Activated CD4-positive, alpha-beta memory T cell treated with anti-CD3 and anti-CD28 coated beads for 36 hours (primary cell): Measurements from ENCODE around the gene FARS2. TPM values are rescaled to one million over a fixed set of nuclear protein-coding genes. Genes with fewer than 3 reads are reported as not detected.

Source experiments
- CTCF ChIA-PET: fragments of 350-600 bp; sonication (Branson Sonifier 250); formaldehyde crosslinking; loops from one replicate; lab custom pipeline; 2021; ENCODE audit warnings: antibody characterized with exemption, inconsistent platforms; lab: Charles Lee
- POLR2A ChIA-PET: fragments of 350-600 bp; sonication (Branson Sonifier 250); formaldehyde crosslinking; loops from one replicate; lab custom pipeline; 2021; ENCODE audit warnings: antibody characterized with exemption; lab: Charles Lee
- DNase-seq: peaks from one replicate; pipeline ENCODE4 v3.0.0-alpha.2; 2020
- H3K27ac Mint-ChIP-seq: one replicate; pipeline ENCODE4 v1.8.0; 2021; ENCODE audit warnings: mixed read lengths
- H3K27me3 Mint-ChIP-seq: one replicate; pipeline ENCODE4 v1.8.0; 2021; ENCODE audit warnings: mixed read lengths
- H3K36me3 Mint-ChIP-seq: one replicate; pipeline ENCODE4 v1.8.0; 2021; ENCODE audit warnings: mixed read lengths
- H3K4me1 Mint-ChIP-seq: one replicate; pipeline ENCODE4 v1.8.0; 2021; ENCODE audit warnings: low read depth, mixed read lengths
- H3K4me3 Mint-ChIP-seq: one replicate; pipeline ENCODE4 v1.8.0; 2021; ENCODE audit warnings: mild to moderate bottlenecking, mixed read lengths
- H3K9me3 Mint-ChIP-seq: one replicate; pipeline ENCODE4 v1.8.0; 2021; ENCODE audit warnings: mixed read lengths
- intact Hi-C: fragments of 100-400 bp; cut with micrococcal nuclease; formaldehyde crosslinking; loops from one replicate; pipeline ENCODE4 v1.15.1; 2023
- total RNA-seq, 2 experiments: library from RNA; stranded (reverse); gene quantifications; one replicate each; pipeline ENCODE4 v1.2.3, GENCODE V29; 2021

FARS2 gene
- total RNA-seq, 2 experiments from 2014 or later = 22.7 to 23.7 TPM

GRCh38 chr6:5231289-5231688 lies 30.0 kb upstream of the FARS2 start:
- H3K9me3 Mint-ChIP-seq = no peaks in the 10 kb centered on the region
- H3K4me3 Mint-ChIP-seq = no peak overlapping the region
- peaks cover 13% of the 10 kb centered on the region for H3K36me3 Mint-ChIP-seq
- H3K4me1 Mint-ChIP-seq = peaks cover 13% of the 10 kb centered on the region
- ChIA-PET POLR2A (no interaction called here), CTCF (interaction anchor here (0.7 kb wide), 1 partner anchor 72 kb away, joined by 3 read pairs; no protein-coding TSS in a partner anchor)
- no peaks in the 10 kb centered on the region for H3K27me3 Mint-ChIP-seq
- DNase-seq = no peak
- H3K27ac Mint-ChIP-seq = no peak overlapping the region
- intact Hi-C loops = no loop called here

- ChIA-PET POLR2A (no interaction called here), CTCF (no interaction called here)
- Mint-ChIP-seq H3K4me1 (peaks cover 13% of the 10 kb centered on the region), H3K27ac (no peak overlapping the region), H3K4me3 (no peak overlapping the region), H3K27me3 (no peaks in the 10 kb centered on the region), H3K36me3 (peaks cover 7% of the 10 kb centered on the region), H3K9me3 (no peaks in the 10 kb centered on the region)
- intact Hi-C loops = no loop called here
- DNase-seq = no peak
These were observed 26.4 kb upstream of the FARS2 start for GRCh38 chr6:5234874-5235273.

GRCh38 chr6:5235830-5236229 lies 25.5 kb upstream of the FARS2 start:
- Mint-ChIP-seq H3K9me3 (no peaks in the 10 kb centered on the region), H3K4me3 (no peak overlapping the region), H3K4me1 (peaks cover 13% of the 10 kb centered on the region), H3K36me3 (peaks cover 10% of the 10 kb centered on the region), H3K27me3 (no peaks in the 10 kb centered on the region), H3K27ac (no peak overlapping the region)
- intact Hi-C loops = no loop called here
- ChIA-PET POLR2A (no interaction called here), CTCF (no interaction called here)
- no peak for DNase-seq

- POLR2A ChIA-PET = no interaction called here
- CTCF ChIA-PET = no interaction called here
- no peak for DNase-seq
- no peaks in the 10 kb centered on the region for H3K27me3 Mint-ChIP-seq
- H3K4me3 Mint-ChIP-seq = no peak overlapping the region
- intact Hi-C loops = no loop called here
- peaks cover 15% of the 10 kb centered on the region for H3K36me3 Mint-ChIP-seq
- no peaks in the 10 kb centered on the region for H3K9me3 Mint-ChIP-seq
- H3K4me1 Mint-ChIP-seq = peaks cover 7% of the 10 kb centered on the region
- no peak overlapping the region for H3K27ac Mint-ChIP-seq
These were observed 23.5 kb upstream of the FARS2 start for GRCh38 chr6:5237805-5238204.

GRCh38 chr6:5238336-5238735 lies 23.0 kb upstream of the FARS2 start:
- no peak overlapping the region for H3K27ac Mint-ChIP-seq
- H3K36me3 Mint-ChIP-seq = peaks cover 15% of the 10 kb centered on the region
- no peaks in the 10 kb centered on the region for H3K9me3 Mint-ChIP-seq
- H3K4me3 Mint-ChIP-seq = no peak overlapping the region
- ChIA-PET CTCF (no interaction called here), POLR2A (no interaction called here)
- H3K27me3 Mint-ChIP-seq = no peaks in the 10 kb centered on the region
- intact Hi-C loops = no loop called here
- peaks cover 3% of the 10 kb centered on the region for H3K4me1 Mint-ChIP-seq
- no peak for DNase-seq

GRCh38 chr6:5241252-5241651 lies 20.1 kb upstream of the FARS2 start:
- Mint-ChIP-seq H3K27ac (no peak overlapping the region), H3K27me3 (no peaks in the 10 kb centered on the region), H3K4me1 (no peaks in the 10 kb centered on the region), H3K4me3 (no peak overlapping the region), H3K36me3 (peaks cover 18% of the 10 kb centered on the region), H3K9me3 (no peaks in the 10 kb centered on the region)
- ChIA-PET POLR2A (interaction anchor here (0.6 kb wide), 1 partner anchor 46 kb away, joined by 3 read pairs; no protein-coding TSS in a partner anchor), CTCF (no interaction called here)
- DNase-seq = no peak
- intact Hi-C loops = no loop called here

GRCh38 chr6:5243069-5243468 lies 18.2 kb upstream of the FARS2 start:
- H3K36me3 Mint-ChIP-seq = peaks cover 15% of the 10 kb centered on the region
- H3K27ac Mint-ChIP-seq = no peak overlapping the region
- H3K27me3 Mint-ChIP-seq = no peaks in the 10 kb centered on the region
- H3K4me1 Mint-ChIP-seq = no peaks in the 10 kb centered on the region
- ChIA-PET POLR2A (no interaction called here), CTCF (interaction anchor here (0.7 to 1.5 kb wide), 2 partner anchors 21 to 28 kb away, joined by 3 read pairs; no protein-coding TSS in a partner anchor)
- no peak overlapping the region for H3K4me3 Mint-ChIP-seq
- intact Hi-C loops = no loop called here
- DNase-seq = no peak
- no peaks in the 10 kb centered on the region for H3K9me3 Mint-ChIP-seq

GRCh38 chr6:5246141-5247097 lies 14.9 kb upstream of the FARS2 start:
- no peak for DNase-seq
- Mint-ChIP-seq H3K9me3 (no peaks in the 10 kb centered on the region), H3K27me3 (no peaks in the 10 kb centered on the region), H3K4me1 (peaks cover 2% of the 10 kb centered on the region), H3K4me3 (no peak overlapping the region), H3K36me3 (peaks cover 15% of the 10 kb centered on the region), H3K27ac (no peak overlapping the region)
- CTCF ChIA-PET = no interaction called here
- POLR2A ChIA-PET = no interaction called here
- intact Hi-C loops = loop anchor here (5.0 kb wide), 1 partner anchor 34 kb away; no protein-coding TSS in a partner anchor

- POLR2A ChIA-PET = no interaction called here
- CTCF ChIA-PET = no interaction called here
- H3K4me1 Mint-ChIP-seq = peaks cover 2% of the 10 kb centered on the region
These were observed 14.1 kb upstream of the FARS2 start for GRCh38 chr6:5247201-5247600.

GRCh38 chr6:5248302-5249098 lies 12.8 kb upstream of the FARS2 start:
- no peak overlapping the region for H3K4me3 Mint-ChIP-seq
- no peaks in the 10 kb centered on the region for H3K27me3 Mint-ChIP-seq
- H3K27ac Mint-ChIP-seq = no peak overlapping the region
- no peaks in the 10 kb centered on the region for H3K9me3 Mint-ChIP-seq
- DNase-seq = no peak
- intact Hi-C loops = loop anchor here (5.0 kb wide), 1 partner anchor 36 kb away; no protein-coding TSS in a partner anchor
- ChIA-PET CTCF (interaction anchor here (0.6 kb wide), 1 partner anchor 8 kb away, joined by 4 read pairs; no protein-coding TSS in a partner anchor), POLR2A (interaction anchor here (0.7 kb wide), 1 partner anchor 53 kb away, joined by 3 read pairs; no protein-coding TSS in a partner anchor)
- peaks cover 2% of the 10 kb centered on the region for H3K4me1 Mint-ChIP-seq
- H3K36me3 Mint-ChIP-seq = peaks cover 27% of the 10 kb centered on the region

More at GRCh38 chr6:5247201-5247600, 14.1 kb upstream of the FARS2 start:
- Mint-ChIP-seq H3K27ac (no peak overlapping the region), H3K36me3 (peaks cover 19% of the 10 kb centered on the region), H3K4me3 (no peak overlapping the region), H3K9me3 (no peaks in the 10 kb centered on the region), H3K27me3 (no peaks in the 10 kb centered on the region)
- no peak for DNase-seq
- intact Hi-C loops = loop anchor here (5.0 kb wide), 1 partner anchor 35 kb away; no protein-coding TSS in a partner anchor

GRCh38 chr6:5249451-5250122 lies 11.7 kb upstream of the FARS2 start:
- H3K4me1 Mint-ChIP-seq = peaks cover 2% of the 10 kb centered on the region
- ChIA-PET POLR2A (no interaction called here), CTCF (no interaction called here)
- H3K27ac Mint-ChIP-seq = no peak overlapping the region
- H3K4me3 Mint-ChIP-seq = no peak overlapping the region
- no peak for DNase-seq
- no peaks in the 10 kb centered on the region for H3K9me3 Mint-ChIP-seq
- peaks cover 32% of the 10 kb centered on the region for H3K36me3 Mint-ChIP-seq
- no peaks in the 10 kb centered on the region for H3K27me3 Mint-ChIP-seq
- intact Hi-C loops = loop anchor here (5.0 kb wide), 1 partner anchor 37 kb away; no protein-coding TSS in a partner anchor
